Heart left ventricle (tissue), 16 donors: ENCODE measurements around the gene ASPSCR1. TPM values are rescaled to one million over a fixed set of nuclear protein-coding genes. Genes with fewer than 3 reads are reported as not detected.
"Not testable (repeated sequence)": the region's sequence is repeated elsewhere in the genome, so short reads cannot be mapped to it uniquely, and the experiment has no call there.

Source experiments
- ATAC-seq, 4 donors: fragments of 200-7000 bp; cut with Tn5 transposase; one replicate each; pipeline ENCODE4 v1.9.1; 2020 to 2022; ENCODE audit warnings: moderate library complexity in 4 of 4, mild to moderate bottlenecking in 3 of 4, moderate number of reproducible peaks in 1 of 4
- DNase-seq, 5 donors: peaks; one replicate each; pipeline ENCODE4 v3.0.0-alpha.2; 2020
- H3K27ac ChIP-seq, 12 donors: fragments of 200-600 bp; sonication (generic) in 4 of 12; one replicate each; pipeline versions ENCODE4 v1.5.0 to v1.8.0; 2016 to 2022; ENCODE audit warnings: mild to moderate bottlenecking in 2 of 12
- H3K27me3 ChIP-seq, 9 donors: fragments of 200-600 bp; sonication (generic) in 2 of 9; one replicate each; pipeline versions ENCODE4 v1.5.1 to v1.8.0; 2016 to 2022; ENCODE audit warnings: mild to moderate bottlenecking in 3 of 9
- H3K36me3 ChIP-seq, 9 donors: fragments of 200-600 bp; sonication (generic) in 2 of 9; one replicate each; pipeline versions ENCODE4 v1.5.0 to v1.8.0; 2018 to 2022; ENCODE audit warnings: mild to moderate bottlenecking in 2 of 9
- H3K4me1 ChIP-seq, 12 donors: fragments of 200-600 bp; sonication (generic) in 4 of 12; one replicate each; pipeline versions ENCODE4 v1.5.0 to v1.8.0; 2016 to 2022; ENCODE audit warnings: mild to moderate bottlenecking in 3 of 12
- H3K4me3 ChIP-seq, 12 donors: fragments of 200-600 bp; sonication (generic) in 4 of 12; one replicate each; pipeline versions ENCODE4 v1.5.0 to v1.8.0; 2017 to 2022; ENCODE audit warnings: mild to moderate bottlenecking in 9 of 12, moderate library complexity in 4 of 12
- H3K9me3 ChIP-seq, 12 donors: fragments of 200-600 bp; sonication (generic) in 4 of 12; one replicate each; pipeline versions ENCODE4 v1.5.0 to v1.8.0; 2016 to 2022; ENCODE audit warnings: mild to moderate bottlenecking in 1 of 12
- POLR2A ChIP-seq, 2 donors: fragments of 450-650 bp; IDR thresholded peaks; one replicate each; pipeline ENCODE4 v1.6.1; 2017; ENCODE audit warnings: antibody characterized with exemption in 2 of 2, mild to moderate bottlenecking in 2 of 2, moderate library complexity in 2 of 2
- WGBS, 4 donors: extraction: QIAGEN DNeasy Blood & Tissue Kit in 2 of 4; methylation state at CpG; one replicate each; pipeline versions ENCODE4 v1.1.5 to v1.1.7; 2013 to 2018; 5-methylcytosine and 5-hydroxymethylcytosine counted together
- intact Hi-C, 10 donors: fragments of 100-400 bp; cut with DNase I; formaldehyde crosslinking; loops; one replicate each; pipeline versions ENCODE4 v1.11.1 to v1.14.2; 2022
- polyA plus RNA-seq, 2 donors: library from polyadenylated mRNA; stranded (reverse); fragments of 200-250 nt; gene quantifications; one replicate each; pipeline ENCODE4 v1.2.3, GENCODE V29; 2013
- total RNA-seq, 9 donors: library from RNA; depleted of rRNA in 2 of 9; stranded (reverse); fragments of >200 nt in 2 of 9; fragmentation: NEBNext Ultra II Directional in 3 of 9; extraction: Animal tissue kit (Norgen Biotek cat#: 25700) in 3 of 9; gene quantifications; one replicate each; pipeline versions ENCODE4 v1.1.0 to v1.2.4, GENCODE V29; 2016 to 2023
- TF ChIP-seq, protein P1 (sequence below), 12 donors: fragments of 200-600 bp; sonication (generic) in 4 of 12; IDR thresholded peaks; one replicate each; pipeline versions ENCODE4 v1.5.0 to v1.8.0; 2018 to 2022; ENCODE audit warnings: antibody characterized with exemption in 12 of 12, mild to moderate bottlenecking in 5 of 12
- donor health status: ischemic (EF 13 %, LVEDD 7.1; RV severe dilation, severe dysfunction).
- donor health status: healthy with polysubstance abuse.
- donor health status: DM: no; HTN: yes; CAD: no.
- donor health status: DM: no; HTN: no; CAD: no.
- donor health status: ischemic (EF 25% LVEDD 6.9; RV normal size, moderate dysfunction).
- donor health status: ischemic (EF 25% LVEDD 5.7; RV mildly dilated, moderate dysfunction).
- donor health status: healthy.
- donor health status: DM: yes; HTN: yes; CAD: no.
- donor health status: ischemic (EF 35%, LVEDD 5.7; RV mildly dilated, moderate dysfunction).
- donor health status: nonischemic (EF 11% LVEDD 7.7; RV severe dilation, severe dysfunction).
- donor health status: DM: yes; HTN: yes; CAD: no.
- donor health status: PGD.
- donor health status: ischemic (EF 29% LVEDD 5.4; RV normal size, mild dysfunction).
- donor health status: nonischemic (EF 23%, LVEDD 6.1; RV moderate dilation, normal function).

ASPSCR1 gene
- total and polyA plus RNA-seq, 11 donors: 15.1 to 43.6 (median 22.9) TPM

DNA sequence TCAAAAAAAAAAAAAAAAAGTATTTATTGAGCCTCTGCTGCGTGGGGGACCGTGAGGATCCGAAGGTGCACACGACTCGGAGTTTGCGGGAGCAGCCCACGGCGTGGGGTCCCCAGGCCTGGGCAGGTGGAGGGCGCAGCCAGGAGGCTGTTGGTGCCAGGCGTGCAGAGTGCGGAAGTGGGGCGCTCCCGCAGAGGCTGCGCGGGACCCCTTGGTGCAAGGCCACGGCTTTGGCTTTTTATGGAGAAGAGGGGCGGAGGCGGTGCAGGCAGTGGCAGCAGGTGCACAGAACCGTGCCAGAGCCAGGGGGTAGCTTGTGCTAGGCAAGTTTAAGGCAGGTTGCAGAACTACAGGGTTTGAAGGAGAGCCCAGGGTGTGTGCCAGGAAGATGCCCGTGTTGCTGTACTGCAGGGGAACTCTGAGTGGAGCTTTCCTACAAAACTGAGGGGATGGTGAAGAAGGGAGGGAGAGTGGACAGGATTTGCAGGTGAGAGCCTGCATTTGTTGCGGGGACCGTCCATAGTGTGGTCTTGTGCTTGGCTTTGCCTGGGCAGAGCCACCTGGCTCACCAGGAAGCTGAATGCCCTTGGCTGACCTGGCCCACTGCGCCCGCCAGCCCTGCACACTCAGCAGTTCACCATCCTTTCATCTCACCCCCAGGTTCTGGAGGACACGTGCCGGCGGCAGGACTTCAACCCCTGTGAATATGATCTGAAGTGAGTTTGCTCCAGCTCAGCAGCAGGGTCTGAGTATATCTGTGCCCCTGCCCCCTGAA lies 1.3 kb downstream of the ASPSCR1 start:
- TF ChIP-seq POLR2A (IDR thresholded peaks at IDR 0.05): no peak
- TF ChIP-seq, protein P1, sequence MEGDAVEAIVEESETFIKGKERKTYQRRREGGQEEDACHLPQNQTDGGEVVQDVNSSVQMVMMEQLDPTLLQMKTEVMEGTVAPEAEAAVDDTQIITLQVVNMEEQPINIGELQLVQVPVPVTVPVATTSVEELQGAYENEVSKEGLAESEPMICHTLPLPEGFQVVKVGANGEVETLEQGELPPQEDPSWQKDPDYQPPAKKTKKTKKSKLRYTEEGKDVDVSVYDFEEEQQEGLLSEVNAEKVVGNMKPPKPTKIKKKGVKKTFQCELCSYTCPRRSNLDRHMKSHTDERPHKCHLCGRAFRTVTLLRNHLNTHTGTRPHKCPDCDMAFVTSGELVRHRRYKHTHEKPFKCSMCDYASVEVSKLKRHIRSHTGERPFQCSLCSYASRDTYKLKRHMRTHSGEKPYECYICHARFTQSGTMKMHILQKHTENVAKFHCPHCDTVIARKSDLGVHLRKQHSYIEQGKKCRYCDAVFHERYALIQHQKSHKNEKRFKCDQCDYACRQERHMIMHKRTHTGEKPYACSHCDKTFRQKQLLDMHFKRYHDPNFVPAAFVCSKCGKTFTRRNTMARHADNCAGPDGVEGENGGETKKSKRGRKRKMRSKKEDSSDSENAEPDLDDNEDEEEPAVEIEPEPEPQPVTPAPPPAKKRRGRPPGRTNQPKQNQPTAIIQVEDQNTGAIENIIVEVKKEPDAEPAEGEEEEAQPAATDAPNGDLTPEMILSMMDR (IDR thresholded peaks at IDR 0.05): no peak
- H3K36me3 ChIP-seq: peaks cover 0 to 26% (median 8%) of the 10 kb centered on the region in 9 donors
- intact Hi-C loops: loop anchor here in 4 of 10 donors (5.0 kb wide), 1 partner anchor 44 kb away; the partner anchor contains the start of genes CENPX (in 4 of the 4) and LRRC45 (in 4 of the 4)
- DNase-seq (no peak), ATAC-seq (no peak)
- H3K4me1 ChIP-seq: peaks cover 0 to 21% (median 14%) of the 10 kb centered on the region in 12 donors
- H3K27ac ChIP-seq: peak overlapping the region in 3 of 12 donors; percentile 89 to 95 (median 91)
- H3K4me3 ChIP-seq: peak overlapping the region; percentile 54 to 96 (median 88)
- WGBS, 4 donors: 90 to 92% (median 91%) methylated on average over 22 to 27 of the region's 27 CpGs
- H3K27me3 ChIP-seq: no peaks in the 10 kb centered on the region
- H3K9me3 ChIP-seq: peaks cover 0 to 3% (median 0%) of the 10 kb centered on the region in 12 donors

GRCh38 chr17:81980122-81980521 lies 2.7 kb downstream of the ASPSCR1 start:
- Histone ChIP-seq H3K4me1 (peaks cover 0 to 21% (median 14%) of the 10 kb centered on the region in 12 donors), H3K36me3 (peaks cover 0 to 36% (median 18%) of the 10 kb centered on the region in 9 donors), H3K9me3 (no peaks in the 10 kb centered on the region), H3K27ac (no peak overlapping the region), H3K27me3 (no peaks in the 10 kb centered on the region), H3K4me3 (no peak overlapping the region)
- no peak for TF ChIP-seq POLR2A (IDR thresholded peaks at IDR 0.05)
- TF ChIP-seq, protein P1 (IDR thresholded peaks at IDR 0.05): no peak
- 95 to 98% (median 96%) methylated on average over 4 of the region's 4 CpGs for WGBS, 4 donors
- ATAC-seq (no peak), DNase-seq (no peak)
- intact Hi-C loops: no loop called here

- Histone ChIP-seq H3K4me1 (peaks cover 0 to 21% (median 14%) of the 10 kb centered on the region in 12 donors), H3K36me3 (peaks cover 0 to 43% (median 25%) of the 10 kb centered on the region in 9 donors), H3K9me3 (no peaks in the 10 kb centered on the region), H3K27ac (no peak overlapping the region), H3K4me3 (no peak overlapping the region), H3K27me3 (no peaks in the 10 kb centered on the region)
- intact Hi-C loops: no loop called here
- no peak for DNase-seq
- no peak for TF ChIP-seq POLR2A (IDR thresholded peaks at IDR 0.05)
- TF ChIP-seq, protein P1 (IDR thresholded peaks at IDR 0.05): no peak
- ATAC-seq: no peak
- WGBS, 4 donors: 75 to 84% (median 82%) methylated on average over 9 of the region's 9 CpGs
Measured at GRCh38 chr17:81980707-81981343, 3.4 kb downstream of the ASPSCR1 start.

GRCh38 chr17:81981511-81981910 lies 4.1 kb downstream of the ASPSCR1 start:
- WGBS, 4 donors: 96 to 98% (median 97%) methylated on average over 12 of the region's 12 CpGs
- ATAC-seq, H3K9me3 ChIP-seq, DNase-seq, intact Hi-C loops, H3K4me3 ChIP-seq, H3K27me3 ChIP-seq, H3K27ac ChIP-seq: not testable (repeated sequence)
- Histone ChIP-seq H3K36me3 (peaks cover 0 to 50% (median 32%) of the 10 kb centered on the region in 9 donors), H3K4me1 (peaks cover 0 to 19% (median 13%) of the 10 kb centered on the region in 12 donors)
